ENCODE results near the gene ATXN7L1. TPM values are rescaled to one million over a fixed set of nuclear protein-coding genes. Genes with fewer than 3 reads are reported as not detected.
"Not testable (repeated sequence)": the region's sequence is repeated elsewhere in the genome, so short reads cannot be mapped to it uniquely, and the experiment has no call there.

ATXN7L1 gene
- total RNA-seq, 1 donor from 2014 or later = 8.5 TPM

DNA sequence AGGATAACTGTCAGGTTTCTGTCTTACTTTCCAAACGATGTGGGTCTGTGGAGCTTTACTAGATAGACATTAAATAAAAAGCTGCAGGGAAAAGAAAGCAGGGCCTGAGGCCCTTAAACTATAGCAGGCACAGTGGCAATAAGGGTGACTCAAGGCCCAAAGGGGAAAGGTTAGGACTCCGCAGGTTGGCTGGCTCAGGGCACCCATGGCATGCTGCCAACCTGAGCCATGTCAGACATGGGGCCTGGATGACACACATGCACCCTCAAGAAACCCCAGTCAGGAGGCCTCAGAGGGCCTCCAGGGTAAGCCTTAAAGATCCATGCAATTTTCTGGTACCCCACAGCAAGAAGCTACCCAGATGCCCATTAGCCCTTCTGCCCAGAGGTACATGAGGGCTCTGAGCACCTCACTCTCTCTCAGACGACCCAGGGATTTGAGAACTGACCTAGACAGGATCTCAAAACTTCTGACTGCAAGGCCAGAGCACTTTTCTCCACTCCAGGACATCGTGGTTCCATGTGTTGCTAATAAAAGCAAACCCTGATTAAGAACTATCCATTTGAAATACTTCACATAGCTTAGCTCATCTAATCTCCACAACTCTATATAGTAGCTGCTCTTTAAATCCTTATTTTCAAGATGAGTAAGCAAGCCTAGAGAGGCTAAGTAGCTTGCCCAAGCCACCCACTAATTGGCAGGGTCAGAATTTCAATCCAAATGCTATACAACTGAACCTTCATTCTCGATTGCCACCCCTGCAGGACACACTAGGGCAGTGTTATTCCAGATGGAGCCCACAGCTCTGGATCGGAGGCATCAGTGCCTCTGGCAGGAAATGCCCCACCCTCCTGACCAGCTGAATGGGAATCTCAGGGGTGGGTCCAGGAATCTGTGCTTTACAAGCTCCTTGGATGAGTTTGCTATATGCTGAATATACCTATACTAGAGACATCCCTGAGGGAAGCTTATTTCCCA lies 162.6 kb downstream of the ATXN7L1 start:
- intact Hi-C loops (cut with micrococcal nuclease) = no loop called here
- H3K36me3 Mint-ChIP-seq (ENCODE audit: low read depth) = peaks cover 12% of the 10 kb centered on the region
- DNase-seq (ENCODE audit: low spot score) = no peak
- no peak overlapping the region for H3K27ac Mint-ChIP-seq
- H3K4me1 Mint-ChIP-seq (ENCODE audit: low read depth) = no peaks in the 10 kb centered on the region
- no peaks in the 10 kb centered on the region for H3K27me3 Mint-ChIP-seq (ENCODE audit: insufficient read depth)
- peaks cover 31% of the 10 kb centered on the region for H3K9me3 Mint-ChIP-seq
- no peak overlapping the region for H3K4me3 Mint-ChIP-seq

DNA sequence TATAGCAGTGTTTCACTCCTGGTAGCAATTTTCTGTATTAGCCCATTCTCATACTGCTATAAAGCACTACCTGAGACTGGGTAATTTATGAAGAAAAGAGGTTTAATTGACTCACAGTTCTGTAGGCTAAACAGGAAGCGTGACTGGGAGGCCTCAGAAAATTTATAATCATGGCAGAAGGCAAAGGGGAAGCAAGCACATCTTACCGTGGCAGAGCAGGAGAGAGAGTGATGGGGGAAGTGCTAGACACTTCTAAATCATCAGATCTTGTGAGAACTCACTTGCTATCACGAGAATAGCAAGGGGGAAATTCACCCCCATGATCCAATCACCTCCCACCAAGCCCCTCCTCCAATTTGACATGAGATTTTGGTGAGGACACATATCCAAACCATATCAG lies 163.5 kb downstream of the ATXN7L1 start:
- Mint-ChIP-seq H3K4me3 (no peak overlapping the region), H3K27ac (no peak overlapping the region), H3K9me3 (peaks cover 31% of the 10 kb centered on the region), H3K27me3 (ENCODE audit: insufficient read depth) (no peaks in the 10 kb centered on the region), H3K4me1 (ENCODE audit: low read depth) (peaks cover 6% of the 10 kb centered on the region), H3K36me3 (ENCODE audit: low read depth) (peaks cover 12% of the 10 kb centered on the region)
- intact Hi-C loops (cut with micrococcal nuclease) = no loop called here
- no peak for DNase-seq (ENCODE audit: low spot score)

DNA sequence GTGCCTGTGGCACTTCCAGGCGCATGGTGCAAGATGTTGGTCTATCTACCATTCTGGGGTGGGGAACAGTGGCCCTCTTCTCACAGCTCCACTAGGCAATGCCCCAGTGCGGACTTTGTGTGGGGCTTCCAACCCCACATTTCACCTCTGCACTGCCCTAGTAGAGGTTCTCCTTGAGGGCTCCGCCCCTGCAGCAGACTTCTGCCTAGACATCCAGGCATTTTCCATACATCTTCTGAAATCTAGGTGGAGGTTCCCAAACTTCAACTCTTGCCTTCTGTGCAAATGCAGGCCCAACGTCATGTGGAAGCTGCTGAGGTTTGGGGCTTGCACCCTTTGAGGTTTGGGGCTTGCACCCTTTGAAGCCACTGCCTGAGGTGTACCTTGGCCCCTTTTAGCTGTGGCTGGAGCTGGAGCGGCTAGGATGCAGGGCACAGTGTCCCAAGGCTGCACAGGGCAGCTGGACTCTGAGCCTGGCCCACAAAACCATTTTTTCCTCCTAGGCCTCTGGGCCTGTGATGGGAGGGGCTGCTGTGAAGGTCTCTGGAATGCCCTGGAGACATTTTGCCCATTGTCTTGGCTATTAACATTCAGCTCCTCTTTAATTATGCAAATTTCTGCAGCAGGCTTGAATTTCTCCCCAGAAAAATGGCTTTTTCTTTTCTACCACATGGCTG lies 164.5 kb downstream of the ATXN7L1 start:
- H3K27ac Mint-ChIP-seq = no peak overlapping the region
- H3K4me3 Mint-ChIP-seq = no peak overlapping the region
- peaks cover 31% of the 10 kb centered on the region for H3K9me3 Mint-ChIP-seq
- intact Hi-C loops (cut with micrococcal nuclease) = no loop called here
- no peak for DNase-seq (ENCODE audit: low spot score)
- no peaks in the 10 kb centered on the region for H3K27me3 Mint-ChIP-seq (ENCODE audit: insufficient read depth)
- peaks cover 12% of the 10 kb centered on the region for H3K36me3 Mint-ChIP-seq (ENCODE audit: low read depth)
- peaks cover 8% of the 10 kb centered on the region for H3K4me1 Mint-ChIP-seq (ENCODE audit: low read depth)

DNA sequence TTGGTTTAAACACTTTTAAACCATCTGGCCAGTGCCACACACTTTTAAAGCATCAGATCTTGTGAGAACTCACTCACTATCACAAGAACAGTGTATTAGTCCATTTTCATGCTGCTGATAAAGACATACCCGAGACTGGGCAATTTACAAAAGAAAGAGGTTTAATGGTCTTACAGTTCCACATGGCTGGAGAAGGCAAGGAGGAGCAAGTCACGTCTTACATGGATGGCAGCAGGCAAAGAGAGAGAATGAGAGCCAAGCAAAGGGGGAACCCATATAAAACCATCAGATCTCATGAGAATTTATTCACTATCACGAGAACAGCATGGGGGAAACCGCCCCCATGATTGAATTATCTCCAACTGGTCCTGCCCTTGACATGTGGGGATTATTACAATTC lies 165.7 kb downstream of the ATXN7L1 start:
- H3K27ac Mint-ChIP-seq; H3K4me1 Mint-ChIP-seq (ENCODE audit: low read depth); intact Hi-C loops (cut with micrococcal nuclease); DNase-seq (ENCODE audit: low spot score); H3K27me3 Mint-ChIP-seq (ENCODE audit: insufficient read depth); H3K4me3 Mint-ChIP-seq: not testable (repeated sequence)
- peaks cover 12% of the 10 kb centered on the region for H3K36me3 Mint-ChIP-seq (ENCODE audit: low read depth)
- H3K9me3 Mint-ChIP-seq = peaks cover 31% of the 10 kb centered on the region

DNA sequence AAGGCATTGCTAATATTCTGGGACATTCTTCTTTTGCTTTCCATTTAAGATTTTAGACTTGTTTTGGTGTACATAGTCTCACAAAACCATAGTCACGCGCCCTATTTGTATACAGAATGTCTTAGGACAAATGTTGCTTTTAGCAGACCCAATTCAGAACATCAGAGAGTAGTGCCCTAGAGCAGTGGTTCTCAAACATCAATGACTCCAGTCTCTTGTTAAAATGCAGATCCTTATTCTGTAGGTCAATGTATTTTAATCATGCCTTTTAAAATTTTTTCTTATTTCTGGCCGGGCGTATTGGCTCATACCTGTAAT lies 167.7 kb downstream of the ATXN7L1 start:
- intact Hi-C loops (cut with micrococcal nuclease) = no loop called here
- Mint-ChIP-seq H3K4me1 (ENCODE audit: low read depth) (peaks cover 8% of the 10 kb centered on the region), H3K27ac (no peak overlapping the region), H3K9me3 (peaks cover 31% of the 10 kb centered on the region), H3K4me3 (no peak overlapping the region), H3K27me3 (ENCODE audit: insufficient read depth) (no peaks in the 10 kb centered on the region), H3K36me3 (ENCODE audit: low read depth) (peaks cover 12% of the 10 kb centered on the region)
- DNase-seq (ENCODE audit: low spot score) = no peak

- Mint-ChIP-seq H3K9me3 (peaks cover 31% of the 10 kb centered on the region), H3K4me1 (ENCODE audit: low read depth) (peaks cover 8% of the 10 kb centered on the region), H3K36me3 (ENCODE audit: low read depth) (peaks cover 12% of the 10 kb centered on the region), H3K27ac (no peak overlapping the region), H3K27me3 (ENCODE audit: insufficient read depth) (no peaks in the 10 kb centered on the region), H3K4me3 (no peak overlapping the region)
- no peak for DNase-seq (ENCODE audit: low spot score)
- intact Hi-C loops (cut with micrococcal nuclease) = no loop called here
Observed at GRCh38 chr7:105707967-105708762, 168.2 kb downstream of the ATXN7L1 start.

DNA sequence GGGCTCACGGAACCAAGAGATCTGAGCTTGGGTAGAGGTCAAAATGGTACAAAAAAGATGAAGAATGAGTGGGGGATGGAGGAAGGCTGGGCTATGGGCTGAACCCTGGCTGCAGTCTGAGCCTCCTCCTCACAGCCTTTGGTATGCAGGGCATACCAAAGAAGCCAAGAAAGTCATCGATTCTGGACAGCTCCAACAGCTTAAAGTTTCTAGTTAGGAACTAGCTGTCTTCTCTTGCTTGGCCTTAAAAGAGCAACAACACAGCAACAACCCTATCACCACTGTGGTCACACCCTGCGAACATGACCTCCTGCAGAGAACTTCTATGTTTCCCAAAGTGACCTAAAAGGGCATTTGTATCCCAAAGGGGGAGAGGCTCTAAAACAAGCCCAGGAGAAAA lies 169.0 kb downstream of the ATXN7L1 start:
- no peak overlapping the region for H3K27ac Mint-ChIP-seq
- H3K36me3 Mint-ChIP-seq (ENCODE audit: low read depth) = peaks cover 7% of the 10 kb centered on the region
- no peaks in the 10 kb centered on the region for H3K27me3 Mint-ChIP-seq (ENCODE audit: insufficient read depth)

DNA sequence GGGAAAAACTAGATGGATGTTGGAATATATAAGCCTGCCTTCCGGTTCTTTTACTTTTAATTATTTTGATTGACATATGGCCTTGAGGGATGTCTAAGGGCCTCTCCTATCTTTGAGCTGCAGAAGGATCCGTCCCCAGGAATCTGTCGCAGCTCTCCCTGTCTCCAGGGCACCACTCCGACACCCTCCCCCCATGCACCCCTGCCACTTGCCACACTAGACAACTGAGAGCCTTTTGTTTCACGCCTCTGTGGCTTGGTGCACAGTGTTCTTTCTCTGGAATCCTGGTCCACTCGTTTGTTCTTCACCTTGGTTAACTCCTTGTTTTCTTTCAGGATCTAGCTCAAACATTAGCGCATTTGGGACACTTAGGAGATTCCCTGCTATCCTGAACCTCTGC lies 171.0 kb downstream of the ATXN7L1 start:
- Mint-ChIP-seq H3K9me3 (peaks cover 9% of the 10 kb centered on the region), H3K27me3 (ENCODE audit: insufficient read depth) (no peaks in the 10 kb centered on the region), H3K27ac (no peak overlapping the region), H3K4me1 (ENCODE audit: low read depth) (peaks cover 8% of the 10 kb centered on the region), H3K36me3 (ENCODE audit: low read depth) (peaks cover 2% of the 10 kb centered on the region), H3K4me3 (no peak overlapping the region)
- no peak for DNase-seq (ENCODE audit: low spot score)
- intact Hi-C loops (cut with micrococcal nuclease) = no loop called here

More for the DNA sequence above, 169.0 kb downstream of the ATXN7L1 start:
- Mint-ChIP-seq H3K9me3 (peaks cover 24% of the 10 kb centered on the region), H3K4me3 (no peak overlapping the region), H3K4me1 (ENCODE audit: low read depth) (peaks cover 8% of the 10 kb centered on the region)
- intact Hi-C loops (cut with micrococcal nuclease) = no loop called here
- no peak for DNase-seq (ENCODE audit: low spot score)

DNA sequence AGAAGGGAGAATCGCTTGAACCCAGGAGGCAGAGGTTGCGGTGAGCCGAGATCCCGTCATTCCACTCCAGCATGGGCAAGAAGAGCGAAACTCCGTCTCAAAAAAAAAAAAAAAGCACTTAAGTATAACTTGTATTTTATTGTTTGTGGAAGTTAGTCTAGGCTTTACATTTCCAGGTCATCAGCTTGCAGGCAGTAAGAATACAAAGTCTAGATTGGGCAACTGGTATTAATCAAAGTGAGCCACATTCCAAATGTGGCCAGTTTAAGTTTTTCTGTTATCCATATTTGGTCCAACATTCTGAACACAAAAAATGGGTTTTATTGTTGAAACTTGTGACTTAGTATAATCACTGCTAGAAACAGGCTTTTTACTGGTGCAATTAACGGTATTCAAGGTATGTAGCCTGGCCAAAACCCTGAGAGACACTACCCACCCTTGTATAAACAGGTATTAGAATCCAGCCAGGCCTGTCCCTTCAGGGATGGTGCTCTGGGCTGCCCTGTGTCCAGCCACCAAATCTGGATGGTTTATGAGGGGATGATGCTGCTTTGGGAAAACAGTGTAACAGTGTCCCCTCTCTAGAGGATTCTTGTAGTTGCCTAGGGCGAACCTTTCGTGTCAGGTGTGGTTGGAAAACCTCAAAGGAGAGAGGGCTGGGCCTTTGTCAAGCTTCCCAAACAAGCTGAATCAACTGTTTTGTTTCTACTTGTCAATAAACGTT lies 173.0 kb downstream of the ATXN7L1 start:
- Mint-ChIP-seq H3K27ac (no peak overlapping the region), H3K36me3 (ENCODE audit: low read depth) (no peaks in the 10 kb centered on the region), H3K4me3 (no peak overlapping the region)

GRCh38 chr7:105699568-105700236 lies 176.7 kb downstream of the ATXN7L1 start:
- DNase-seq (ENCODE audit: low spot score) = no peak
- no peaks in the 10 kb centered on the region for H3K4me1 Mint-ChIP-seq (ENCODE audit: low read depth)
- no peaks in the 10 kb centered on the region for H3K36me3 Mint-ChIP-seq (ENCODE audit: low read depth)
- H3K27ac Mint-ChIP-seq = no peak overlapping the region
- no peaks in the 10 kb centered on the region for H3K9me3 Mint-ChIP-seq
- no peak overlapping the region for H3K4me3 Mint-ChIP-seq
- intact Hi-C loops (cut with micrococcal nuclease) = no loop called here
- peaks cover 9% of the 10 kb centered on the region for H3K27me3 Mint-ChIP-seq (ENCODE audit: insufficient read depth)

More for the DNA sequence above, 173.0 kb downstream of the ATXN7L1 start:
- peaks cover 7% of the 10 kb centered on the region for H3K4me1 Mint-ChIP-seq (ENCODE audit: low read depth)
- H3K9me3 Mint-ChIP-seq = no peaks in the 10 kb centered on the region
- DNase-seq (ENCODE audit: low spot score) = no peak
- H3K27me3 Mint-ChIP-seq (ENCODE audit: insufficient read depth) = peaks cover 5% of the 10 kb centered on the region
- intact Hi-C loops (cut with micrococcal nuclease) = no loop called here

GRCh38 chr7:105698531-105698930 lies 177.9 kb downstream of the ATXN7L1 start:
- peaks cover 4% of the 10 kb centered on the region for H3K4me1 Mint-ChIP-seq (ENCODE audit: low read depth)
- no peak for DNase-seq (ENCODE audit: low spot score)
- no peak overlapping the region for H3K4me3 Mint-ChIP-seq
- H3K9me3 Mint-ChIP-seq = no peaks in the 10 kb centered on the region
- peaks cover 9% of the 10 kb centered on the region for H3K27me3 Mint-ChIP-seq (ENCODE audit: insufficient read depth)
- no peaks in the 10 kb centered on the region for H3K36me3 Mint-ChIP-seq (ENCODE audit: low read depth)
- intact Hi-C loops (cut with micrococcal nuclease) = no loop called here
- no peak overlapping the region for H3K27ac Mint-ChIP-seq

DNA sequence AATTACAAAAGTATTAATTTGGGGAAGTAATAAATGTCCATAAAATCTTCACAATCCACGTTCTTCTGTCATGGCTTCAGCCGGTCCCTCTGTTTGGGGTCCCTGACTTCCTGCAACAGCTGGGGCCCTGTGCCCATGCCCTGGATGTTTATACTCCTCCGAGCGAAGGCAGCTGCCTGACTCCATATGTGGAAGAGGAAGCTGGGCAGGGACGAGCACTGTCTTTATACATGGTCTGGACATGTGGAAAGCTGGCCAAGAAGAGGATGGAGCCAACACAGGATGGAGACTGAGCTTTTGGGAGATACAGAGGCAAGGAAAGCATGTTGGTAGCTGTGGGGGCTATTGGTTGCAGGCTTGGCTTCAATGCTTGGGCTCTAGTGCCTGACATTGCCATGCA lies 178.6 kb downstream of the ATXN7L1 start:
- no peak for DNase-seq (ENCODE audit: low spot score)
- no peaks in the 10 kb centered on the region for H3K36me3 Mint-ChIP-seq (ENCODE audit: low read depth)
- H3K9me3 Mint-ChIP-seq = no peaks in the 10 kb centered on the region
- H3K27ac Mint-ChIP-seq = no peak overlapping the region
- intact Hi-C loops (cut with micrococcal nuclease) = no loop called here
- no peak overlapping the region for H3K4me3 Mint-ChIP-seq
- H3K27me3 Mint-ChIP-seq (ENCODE audit: insufficient read depth) = peaks cover 9% of the 10 kb centered on the region
- peaks cover 12% of the 10 kb centered on the region for H3K4me1 Mint-ChIP-seq (ENCODE audit: low read depth)

Measured in activated T-helper 1 cell treated with anti-CD3 and anti-CD28 coated beads, Interleukin-12 subunit alpha, Interleukin-12 subunit beta, Interleukin-2, Interleukin-4 antibody, amounts not matched to agents 30 ng/mL and 10 ng/mL and 1 ng/mL, durations not matched to agents 14 hours and 24 hours and 36 hours (primary cell).